Neuronal stem cell (in vitro differentiated cells): Measurements from ENCODE around the gene EIF4G3.

Experiments used
- DNase-seq: peaks from one replicate; pipeline ENCODE4 v3.0.0-alpha.2; 2013; ENCODE audit warnings: low spot score
- H2AFZ ChIP-seq: one replicate; pipeline ENCODE4 v1.6.1; 2013; ENCODE audit warnings: mild to moderate bottlenecking, low read length, inconsistent platforms
- H2AK5ac ChIP-seq: 2 replicates; pipeline ENCODE4 v1.6.1; 2013; ENCODE audit warnings: low read depth, mild to moderate bottlenecking, inconsistent platforms, low read length, moderate library complexity, mixed read lengths
- H2BK120ac ChIP-seq: 2 replicates; pipeline ENCODE4 v1.6.1; 2013; ENCODE audit warnings: low read depth, mild to moderate bottlenecking, inconsistent platforms, low read length, moderate library complexity, mixed read lengths
- H2BK12ac ChIP-seq: one replicate; pipeline ENCODE4 v1.6.1; 2013; ENCODE audit warnings: low read length, inconsistent platforms
- H2BK15ac ChIP-seq: 2 replicates; pipeline ENCODE4 v1.6.1; 2013; ENCODE audit warnings: mild to moderate bottlenecking, low read length, inconsistent platforms, mixed read lengths
- H2BK5ac ChIP-seq: one replicate; pipeline ENCODE4 v1.6.1; 2013; ENCODE audit warnings: inconsistent platforms, mild to moderate bottlenecking, low read length, moderate library complexity
- H3K14ac ChIP-seq: one replicate; pipeline ENCODE4 v1.6.1; 2013; ENCODE audit warnings: low read length, inconsistent platforms
- H3K18ac ChIP-seq: 2 replicates; pipeline ENCODE4 v1.6.1; 2013; ENCODE audit warnings: low read length, inconsistent platforms
- H3K23ac ChIP-seq: 2 replicates; pipeline ENCODE4 v1.6.1; 2013; ENCODE audit warnings: low read depth, mild to moderate bottlenecking, mixed read lengths, low read length, inconsistent platforms; ENCODE audit not compliant: poor library complexity
- H3K27ac ChIP-seq: replicated peaks from 3 replicates; pipeline ENCODE4 v1.5.1; 2013; ENCODE audit warnings: low read length, inconsistent platforms
- H3K27me3 ChIP-seq, 3 experiments: 2 replicates each; pipeline ENCODE4 v1.6.1; 2013; ENCODE audit warnings: low read length in 3 of 3, mild to moderate bottlenecking in 2 of 3, inconsistent platforms in 1 of 3, low read depth in 1 of 3, mixed read lengths in 1 of 3, moderate library complexity in 1 of 3; ENCODE audit not compliant: control insufficient read depth in 3 of 3, insufficient read depth in 3 of 3
- H3K36me3 ChIP-seq, 2 donors: replicated peaks in 1 of 2; 2 replicates each; pipeline ENCODE4 v1.6.1; 2013; ENCODE audit warnings: low read length in 2 of 2; ENCODE audit not compliant: control insufficient read depth in 2 of 2, insufficient read depth in 2 of 2
- H3K4ac ChIP-seq: 2 replicates; pipeline ENCODE4 v1.6.1; 2013; ENCODE audit warnings: inconsistent platforms, mild to moderate bottlenecking, low read length, moderate library complexity
- H3K4me1 ChIP-seq, 2 donors: 1 replicate in 1 of 2; 2 replicates in 1 of 2; pipeline ENCODE4 v1.6.1; 2013; ENCODE audit warnings: low read length in 2 of 2, low read depth in 1 of 2; ENCODE audit not compliant: control insufficient read depth in 2 of 2, insufficient read depth in 1 of 2
- H3K4me2 ChIP-seq: one replicate; pipeline ENCODE4 v1.6.1; 2013; ENCODE audit warnings: mild to moderate bottlenecking, low read length, inconsistent platforms; ENCODE audit not compliant: insufficient read depth, poor library complexity, severe bottlenecking
- H3K4me3 ChIP-seq, 2 donors: 2 replicates each; pipeline ENCODE4 v1.5.1; 2013; ENCODE audit warnings: low read length in 2 of 2, mild to moderate bottlenecking in 2 of 2, inconsistent platforms in 1 of 2, moderate library complexity in 1 of 2
- H3K79me1 ChIP-seq: one replicate; pipeline ENCODE4 v1.6.1; 2013; ENCODE audit warnings: low read depth, mild to moderate bottlenecking, inconsistent platforms, low read length, moderate library complexity
- H3K9ac ChIP-seq: one replicate; pipeline ENCODE4 v1.6.1; 2013; ENCODE audit warnings: mild to moderate bottlenecking, low read depth, low read length, inconsistent platforms; ENCODE audit not compliant: poor library complexity
- H3K9me3 ChIP-seq, 2 donors: replicated peaks in 1 of 2; 2 replicates each; pipeline versions ENCODE3 to v1.6.1; 2013; ENCODE audit warnings: low read length in 2 of 2, mild to moderate bottlenecking in 2 of 2, inconsistent platforms in 1 of 2, low read depth in 1 of 2, mixed read lengths in 1 of 2, moderate library complexity in 1 of 2; ENCODE audit not compliant: control insufficient read depth in 2 of 2, insufficient read depth in 1 of 2
- H4K8ac ChIP-seq: one replicate; pipeline ENCODE4 v1.6.1; 2013; ENCODE audit warnings: low read depth, mild to moderate bottlenecking, inconsistent platforms, low read length, moderate library complexity
- H4K91ac ChIP-seq: one replicate; pipeline ENCODE4 v1.6.1; 2013; ENCODE audit warnings: low read length, low read depth, mild to moderate bottlenecking, inconsistent platforms; ENCODE audit not compliant: poor library complexity
- WGBS, 2 donors: extraction: QIAGEN DNeasy Blood & Tissue Kit; methylation state at CpG; one replicate each; pipeline ENCODE4 v1.1.7; 2013; ENCODE audit warnings: missing lambda C conversion rate in 2 of 2, mixed read lengths in 1 of 2; ENCODE audit not compliant: insufficient read length in 2 of 2, insufficient replicate concordance in 1 of 2; ENCODE audit errors: extremely low coverage in 2 of 2; 5-methylcytosine and 5-hydroxymethylcytosine counted together

The EIF4G3 gene

GRCh38 chr1:21012937-21013336 is 163.8 kb downstream of the EIF4G3 start:
- Histone ChIP-seq H3K27ac (no peak overlapping the region), H3K14ac (no peak overlapping the region)

GRCh38 chr1:21007876-21008275 is 168.8 kb downstream of the EIF4G3 start:
- Histone ChIP-seq H2BK12ac (no peak overlapping the region), H4K8ac (no peak overlapping the region), H2AK5ac (no peak overlapping the region), H2BK15ac (no peak overlapping the region), H3K36me3 (no peaks in the 10 kb centered on the region), H3K27ac (no peak overlapping the region), H3K9me3 (no peaks in the 10 kb centered on the region), H2AFZ (no peak overlapping the region), H3K27me3 (no peaks in the 10 kb centered on the region), H3K23ac (no peak overlapping the region), H2BK120ac (no peak overlapping the region), H3K9ac (no peak overlapping the region), H4K91ac (no peak overlapping the region), H3K4me2 (no peak overlapping the region), H3K4me1 (peaks cover 0 to 4% of the 10 kb centered on the region in 2 donors), H3K79me1 (no peaks in the 10 kb centered on the region), H3K4ac (no peak overlapping the region), H2BK5ac (no peak overlapping the region), H3K4me3 (no peak overlapping the region), H3K18ac (no peak overlapping the region), H3K14ac (no peak overlapping the region)
- WGBS, 2 donors: no CpG with 5 or more reads among the region's 1 CpG
- DNase-seq: no peak

More at GRCh38 chr1:21012937-21013336, 163.8 kb downstream of the EIF4G3 start:
- Histone ChIP-seq H3K9ac (no peak overlapping the region), H3K9me3 (peaks cover 0 to 4% of the 10 kb centered on the region in 2 donors), H3K4me2 (no peak overlapping the region), H3K79me1 (no peaks in the 10 kb centered on the region), H2BK15ac (no peak overlapping the region), H2AK5ac (no peak overlapping the region), H3K27me3 (no peaks in the 10 kb centered on the region), H2AFZ (no peak overlapping the region), H3K4me1 (peaks cover 2 to 9% of the 10 kb centered on the region in 2 donors), H3K4ac (no peak overlapping the region), H2BK120ac (no peak overlapping the region), H4K91ac (no peak overlapping the region), H3K36me3 (no peaks in the 10 kb centered on the region), H2BK12ac (no peak overlapping the region), H3K23ac (no peak overlapping the region), H4K8ac (no peak overlapping the region), H2BK5ac (no peak overlapping the region), H3K4me3 (no peak overlapping the region), H3K18ac (no peak overlapping the region)
- no CpG with 5 or more reads among the region's 5 CpGs for WGBS, 2 donors
- DNase-seq: peak; percentile 15

- Histone ChIP-seq H3K9ac (no peak overlapping the region), H3K4me2 (no peak overlapping the region), H3K27me3 (no peaks in the 10 kb centered on the region), H3K9me3 (no peaks in the 10 kb centered on the region), H3K4me1 (no peaks in the 10 kb centered on the region), H3K4me3 (no peak overlapping the region), H2BK12ac (no peak overlapping the region), H2BK15ac (no peak overlapping the region), H3K79me1 (no peaks in the 10 kb centered on the region), H3K23ac (no peak overlapping the region), H3K27ac (no peak overlapping the region), H2AFZ (no peak overlapping the region), H2BK120ac (no peak overlapping the region), H2BK5ac (no peak overlapping the region), H3K4ac (no peak overlapping the region), H3K14ac (no peak overlapping the region), H3K36me3 (peaks cover 0 to 12% of the 10 kb centered on the region in 2 donors), H4K91ac (no peak overlapping the region), H4K8ac (no peak overlapping the region), H3K18ac (no peak overlapping the region), H2AK5ac (no peak overlapping the region)
- no peak for DNase-seq
- WGBS, 2 donors: no CpG with 5 or more reads among the region's 4 CpGs
Measured at GRCh38 chr1:21005466-21006239, 171.0 kb downstream of the EIF4G3 start.

- Histone ChIP-seq H4K8ac (no peak overlapping the region), H4K91ac (no peak overlapping the region), H3K4me1 (peaks cover 0 to 2% of the 10 kb centered on the region in 2 donors), H3K27me3 (no peaks in the 10 kb centered on the region), H3K23ac (no peak overlapping the region), H2BK15ac (no peak overlapping the region), H3K4ac (no peak overlapping the region), H3K9ac (no peak overlapping the region), H2AFZ (no peak overlapping the region), H3K27ac (no peak overlapping the region), H3K79me1 (no peaks in the 10 kb centered on the region), H2BK5ac (no peak overlapping the region), H3K18ac (no peak overlapping the region), H3K4me3 (no peak overlapping the region), H3K14ac (no peak overlapping the region), H3K9me3 (no peaks in the 10 kb centered on the region), H3K4me2 (no peak overlapping the region), H3K36me3 (peaks cover 0 to 12% of the 10 kb centered on the region in 2 donors), H2BK120ac (no peak overlapping the region), H2BK12ac (no peak overlapping the region), H2AK5ac (no peak overlapping the region)
- DNase-seq: no peak
- WGBS, 2 donors: no CpG with 5 or more reads among the region's 3 CpGs
Measured at GRCh38 chr1:21003281-21004045, 173.2 kb downstream of the EIF4G3 start.
